Measurements from ENCODE around the gene LRRC74A. TPM values are rescaled to one million over a fixed set of nuclear protein-coding genes. Genes with fewer than 3 reads are reported as not detected.

LRRC74A gene
- total RNA-seq, 2 donors from 2014 or later = not detected

DNA sequence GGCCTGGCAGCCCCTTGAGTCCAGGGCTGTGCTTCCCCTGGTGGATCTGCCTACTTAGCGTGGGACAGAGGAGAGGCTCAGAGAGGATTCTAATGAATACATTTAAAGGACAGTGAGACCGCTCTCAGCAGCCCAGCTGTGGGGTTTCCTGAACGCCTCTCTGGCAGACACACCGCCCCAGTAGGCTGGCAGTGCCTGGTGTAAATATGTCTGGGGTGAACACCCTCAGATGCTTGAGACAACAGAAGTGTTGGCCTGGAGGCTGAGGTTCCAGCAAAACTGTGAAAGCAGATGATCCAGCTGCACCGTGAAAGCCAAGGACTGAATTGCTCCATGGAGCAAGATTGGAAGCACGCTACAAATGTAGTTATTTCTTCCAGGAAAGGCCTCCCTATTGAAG is 55.1 kb downstream of the LRRC74A start:
- Histone ChIP-seq H3K9ac (ENCODE audit: extremely low read depth, low read length, poor library complexity, severe bottlenecking) (no peak overlapping the region), H3K4me3 (ENCODE audit: low read length) (no peak overlapping the region), H3K9me3 (ENCODE audit: control insufficient read depth, low read length) (no peaks in the 10 kb centered on the region), H3K4me1 (ENCODE audit: control insufficient read depth, insufficient read depth, low read length) (peaks cover 5% of the 10 kb centered on the region), H3K36me3 (ENCODE audit: control insufficient read depth, insufficient read depth, low read length) (no peaks in the 10 kb centered on the region), H3K27ac (ENCODE audit: low read depth, low read length) (no peak overlapping the region), H3K27me3 (ENCODE audit: control insufficient read depth, insufficient read depth, low read length, poor library complexity, severe bottlenecking) (no peaks in the 10 kb centered on the region)
- Mint-ChIP-seq H3K9me3 (no peaks in the 10 kb centered on the region), H3K4me1 (no peaks in the 10 kb centered on the region), H3K36me3 (ENCODE audit: low read depth) (no peaks in the 10 kb centered on the region), H3K4me3 (no peak overlapping the region), H3K27ac (no peak overlapping the region), H3K27me3 (ENCODE audit: insufficient read depth) (no peaks in the 10 kb centered on the region)
- no peak for TF ChIP-seq CTCF (conservative IDR thresholded peaks at IDR 0.05)
- 95 to 96% methylated on average over 6 of the region's 6 CpGs for WGBS, 2 experiments (ENCODE audit: insufficient coverage in 1 of 2, insufficient read length in 1 of 2)
- no peak for DNase-seq

- H3K27ac Mint-ChIP-seq = no peak overlapping the region
- 80 to 90% methylated on average over 1 to 5 of the region's 5 CpGs for WGBS, 2 experiments (ENCODE audit: insufficient coverage in 1 of 2, insufficient read length in 1 of 2)
- Histone ChIP-seq H3K27ac (ENCODE audit: low read depth, low read length) (no peak overlapping the region), H3K9ac (ENCODE audit: extremely low read depth, low read length, poor library complexity, severe bottlenecking) (no peak overlapping the region), H3K9me3 (ENCODE audit: control insufficient read depth, low read length) (no peaks in the 10 kb centered on the region), H3K36me3 (ENCODE audit: control insufficient read depth, insufficient read depth, low read length) (no peaks in the 10 kb centered on the region), H3K4me3 (ENCODE audit: low read length) (no peak overlapping the region), H3K27me3 (ENCODE audit: control insufficient read depth, insufficient read depth, low read length, poor library complexity, severe bottlenecking) (no peaks in the 10 kb centered on the region), H3K4me1 (ENCODE audit: control insufficient read depth, insufficient read depth, low read length) (peaks cover 5% of the 10 kb centered on the region)
- no peaks in the 10 kb centered on the region for H3K27me3 Mint-ChIP-seq (ENCODE audit: insufficient read depth)
- TF ChIP-seq CTCF (conservative IDR thresholded peaks at IDR 0.05) = no peak
- DNase-seq = no peak
- H3K9me3 Mint-ChIP-seq = no peaks in the 10 kb centered on the region
- no peak overlapping the region for H3K4me3 Mint-ChIP-seq
- no peaks in the 10 kb centered on the region for H3K36me3 Mint-ChIP-seq (ENCODE audit: low read depth)
- no peaks in the 10 kb centered on the region for H3K4me1 Mint-ChIP-seq
Measured at GRCh38 chr14:76882651-76883050, 56.4 kb downstream of the LRRC74A start.

DNA sequence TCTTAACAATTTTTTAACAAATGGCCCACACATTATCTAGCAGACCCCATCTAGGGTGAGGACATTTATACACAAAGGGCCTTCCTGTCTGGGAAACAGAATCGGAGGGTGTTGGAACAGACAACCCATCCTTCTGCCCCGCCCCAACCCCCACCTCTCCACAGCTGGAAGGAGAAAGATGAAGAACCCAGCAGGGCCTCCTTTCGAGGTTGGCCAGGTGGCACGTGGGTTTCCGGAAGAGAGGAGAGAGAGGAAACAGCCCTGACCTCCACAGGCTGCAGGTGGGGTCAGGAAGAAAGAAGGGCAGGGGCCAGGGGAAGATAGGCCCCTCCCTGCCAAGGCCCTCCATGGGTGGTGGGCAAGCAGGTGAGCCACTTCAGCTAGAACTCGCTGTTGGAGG is 57.2 kb downstream of the LRRC74A start:
- Histone ChIP-seq H3K4me1 (ENCODE audit: control insufficient read depth, insufficient read depth, low read length) (peaks cover 5% of the 10 kb centered on the region), H3K27me3 (ENCODE audit: control insufficient read depth, insufficient read depth, low read length, poor library complexity, severe bottlenecking) (no peaks in the 10 kb centered on the region), H3K9ac (ENCODE audit: extremely low read depth, low read length, poor library complexity, severe bottlenecking) (no peak overlapping the region), H3K36me3 (ENCODE audit: control insufficient read depth, insufficient read depth, low read length) (no peaks in the 10 kb centered on the region), H3K27ac (ENCODE audit: low read depth, low read length) (no peak overlapping the region), H3K4me3 (ENCODE audit: low read length) (no peak overlapping the region), H3K9me3 (ENCODE audit: control insufficient read depth, low read length) (no peaks in the 10 kb centered on the region)
- H3K27ac Mint-ChIP-seq = no peak overlapping the region
- no peak overlapping the region for H3K4me3 Mint-ChIP-seq
- no peaks in the 10 kb centered on the region for H3K4me1 Mint-ChIP-seq
- peaks cover 2% of the 10 kb centered on the region for H3K27me3 Mint-ChIP-seq (ENCODE audit: insufficient read depth)
- no peak for DNase-seq
- H3K9me3 Mint-ChIP-seq = no peaks in the 10 kb centered on the region
- 80 to 94% methylated on average over 2 to 5 of the region's 6 CpGs for WGBS, 2 experiments (ENCODE audit: insufficient coverage in 1 of 2, insufficient read length in 1 of 2)
- TF ChIP-seq CTCF (conservative IDR thresholded peaks at IDR 0.05) = no peak
- H3K36me3 Mint-ChIP-seq (ENCODE audit: low read depth) = no peaks in the 10 kb centered on the region

Measured in endodermal cell (in vitro differentiated cells).